K562 (cell line): ENCODE results near the gene ANKRD13B. TPM values are rescaled to one million over a fixed set of nuclear protein-coding genes. Genes with fewer than 3 reads are reported as not detected.

ENCODE experiments used
- CGGBP1 ChIP-seq: fragments of 250-450 bp; sonication (Bioruptor Pico); IDR thresholded peaks from 2 replicates; pipeline ENCODE4 v1.9.0; 2021; ENCODE audit warnings: mild to moderate bottlenecking
- ESRRB ChIP-seq: fragments of 250-450 bp; sonication (Bioruptor Pico); IDR thresholded peaks from 2 replicates; pipeline ENCODE4 v1.5.0; 2020; ENCODE audit warnings: mild to moderate bottlenecking, moderate library complexity, borderline replicate concordance
- ETS2 ChIP-seq: IDR thresholded peaks from 2 replicates; pipeline ENCODE4 v1.6.1; 2016; ENCODE audit warnings: borderline replicate concordance, missing genetic modification characterization, mild to moderate bottlenecking, moderate library complexity, missing compliant biosample characterization; ENCODE audit not compliant: poor library complexity, severe bottlenecking
- GTF2A2 ChIP-seq: IDR thresholded peaks from 2 replicates; pipeline ENCODE4 v1.6.1; 2016; ENCODE audit warnings: mild to moderate bottlenecking, missing genetic modification characterization, missing compliant biosample characterization
- IRF1 ChIP-seq: sonication (generic); formaldehyde crosslinking; IDR thresholded peaks from 2 replicates; pipeline ENCODE4 v1.8.0; 2022; ENCODE audit warnings: missing genetic modification reagents, mild to moderate bottlenecking, borderline replicate concordance
- KLF6 ChIP-seq: fragments of 250-450 bp; sonication (Bioruptor Pico); IDR thresholded peaks from 2 replicates; pipeline ENCODE4 v1.4.0; 2020; ENCODE audit warnings: mild to moderate bottlenecking, moderate library complexity, borderline replicate concordance
- MEF2A ChIP-seq: IDR thresholded peaks from 2 replicates; pipeline ENCODE4 v1.6.1; 2011; ENCODE audit warnings: low read depth, mild to moderate bottlenecking, low read length, moderate library complexity; ENCODE audit not compliant: control insufficient read depth
- MXD1 ChIP-seq: fragments of 250-450 bp; sonication (Bioruptor Pico); IDR thresholded peaks from 2 replicates; pipeline ENCODE4 v1.8.0; 2021; ENCODE audit warnings: borderline replicate concordance, mild to moderate bottlenecking, moderate library complexity; ENCODE audit not compliant: poor library complexity, severe bottlenecking
- RBM39 ChIP-seq: fragments of 200-400 bp; formaldehyde crosslinking; optimal IDR thresholded peaks from 2 replicates; pipeline ENCODE3; 2018; ENCODE audit warnings: low read depth, low read length
- SMARCB1 ChIP-seq: IDR thresholded peaks from 2 replicates; pipeline ENCODE4 v1.6.1; 2011; ENCODE audit warnings: improper control_type of control experiment, low read depth; ENCODE audit not compliant: insufficient read length
- SNRNP70 ChIP-seq: fragments of 200-400 bp; formaldehyde crosslinking; optimal IDR thresholded peaks from 2 replicates; pipeline ENCODE3; 2017; ENCODE audit warnings: low read depth, low read length
- SUPT5H ChIP-seq: fragments of 450-650 bp; IDR thresholded peaks from 2 replicates; pipeline ENCODE4 v1.6.1; 2016
- TARDBP ChIP-seq: fragments of 450-650 bp; IDR thresholded peaks from 2 replicates; pipeline ENCODE4 v1.6.1; 2016
- TEAD2 ChIP-seq: fragments of 450-650 bp; IDR thresholded peaks from 2 replicates; pipeline ENCODE4 v1.6.1; 2016; ENCODE audit warnings: missing genetic modification characterization, control low read depth, missing compliant biosample characterization
- USF1 ChIP-seq: sonication (generic); formaldehyde crosslinking; IDR thresholded peaks from 2 replicates; pipeline ENCODE4 v1.9.0; 2022; ENCODE audit warnings: mild to moderate bottlenecking, missing genetic modification reagents
- ZNF197 ChIP-seq: fragments of 200-800 bp; sonication (Bioruptor generic); IDR thresholded peaks from 2 replicates; pipeline ENCODE4 v1.6.1; 2016; ENCODE audit warnings: low read depth, missing genetic modification characterization, missing compliant biosample characterization
- ZNF253 ChIP-seq: fragments of 250-450 bp; sonication (Bioruptor Pico); conservative IDR thresholded peaks from 2 replicates; pipeline ENCODE4 v1.6.1; 2021; ENCODE audit warnings: mild to moderate bottlenecking
- ZNF316 ChIP-seq: fragments of 450-650 bp; IDR thresholded peaks from 2 replicates; pipeline ENCODE4 v1.6.1; 2016
- ZNF408 ChIP-seq: fragments of 250-450 bp; sonication (Bioruptor Pico); IDR thresholded peaks from 2 replicates; pipeline ENCODE4 v1.4.0; 2020; ENCODE audit warnings: low read depth, mild to moderate bottlenecking, moderate library complexity
- ZNF583 ChIP-seq: fragments of 250-450 bp; sonication (Bioruptor Pico); IDR thresholded peaks from 2 replicates; pipeline ENCODE4 v1.4.0; 2020
- ZNF699 ChIP-seq: fragments of 250-450 bp; sonication (Bioruptor Pico); IDR thresholded peaks from 2 replicates; pipeline ENCODE4 v1.8.0; 2021; ENCODE audit warnings: mild to moderate bottlenecking, moderate library complexity; ENCODE audit not compliant: insufficient replicate concordance
- ZNF75A ChIP-seq: fragments of 450-650 bp; formaldehyde crosslinking; IDR thresholded peaks from 2 replicates; pipeline ENCODE4 v1.4.0; 2020; ENCODE audit warnings: mild to moderate bottlenecking
- ZNF764 ChIP-seq: fragments of 250-450 bp; sonication (Bioruptor Pico); IDR thresholded peaks from 2 replicates; pipeline ENCODE4 v1.4.0; 2020; ENCODE audit warnings: low read depth, mild to moderate bottlenecking, moderate library complexity
- polyA plus RNA-seq, 8 experiments: library from polyadenylated mRNA; depleted of rRNA in 4 of 8; stranded (reverse) in 5 of 8; unstranded in 3 of 8; fragments of >200 nt; fragmentation: Nextera tagmentation in 2 of 8; fragmentation: Illumina TruSeq in 1 of 8; extraction: Ambion mirVana in 2 of 8; extraction: Trizol in 1 of 8; gene quantifications; 2 replicates each; pipeline versions ENCODE4 v1.2.1 to v1.2.3, GENCODE V29; 2011 to 2014; ENCODE audit warnings: inconsistent platforms in 1 of 8, missing spikeins in 1 of 8
- total RNA-seq, 7 experiments: library from RNA; depleted of rRNA in 6 of 7; stranded (reverse); fragments of >200 nt in 6 of 7; fragmentation: Illumina TruSeq in 2 of 7; extraction: Trizol in 2 of 7; gene quantifications; 2 replicates each; pipeline versions ENCODE4 v1.2.1 to v1.2.3, GENCODE V29; 2011 to 2021; ENCODE audit warnings: low replicate concordance in 1 of 7

Gene ANKRD13B
- total and polyA plus RNA-seq, 9 of the 15 experiments (the other 6 are each of a cell fraction or from before 2014, with no cell fraction given) = 0.15 to 28.1 (median 4.6) TPM

GRCh38 chr17:29568331-29569244, 24.3 kb upstream of the ANKRD13B start, which contains the start of gene TP53I13 (continued):
- TF ChIP-seq USF1 (no peak), TARDBP (no peak), MEF2A (no peak), RBM39 (no peak), ZNF583 (CRISPR knock-in tag) (0 out of 2 replicates have a peak, but pooled peaks have one; percentile 12), ZNF253 (CRISPR knock-in tag) (no peak), GTF2A2 (tag) (no peak), ETS2 (tag) (no peak), ZNF75A (CRISPR knock-in tag) (no peak), KLF6 (no peak), IRF1 (no peak), ZNF316 (no peak), MXD1 (no peak), ZNF197 (no peak), TEAD2 (tag) (no peak), SUPT5H (peak; percentile 79; the same call in 1 of the 2 replicates), CGGBP1 (CRISPR knock-in tag) (no peak), ZNF764 (no peak), ZNF699 (CRISPR knock-in tag) (no peak), ZNF408 (CRISPR knock-in tag) (no peak), ESRRB (CRISPR knock-in tag) (no peak), SNRNP70 (no peak), SMARCB1 (no peak)
